Measurements from ENCODE around the gene NANOS3.
A peak's percentile ranks its signal among the peaks of the same experiment; 100 is the strongest.

NANOS3 gene

DNA sequence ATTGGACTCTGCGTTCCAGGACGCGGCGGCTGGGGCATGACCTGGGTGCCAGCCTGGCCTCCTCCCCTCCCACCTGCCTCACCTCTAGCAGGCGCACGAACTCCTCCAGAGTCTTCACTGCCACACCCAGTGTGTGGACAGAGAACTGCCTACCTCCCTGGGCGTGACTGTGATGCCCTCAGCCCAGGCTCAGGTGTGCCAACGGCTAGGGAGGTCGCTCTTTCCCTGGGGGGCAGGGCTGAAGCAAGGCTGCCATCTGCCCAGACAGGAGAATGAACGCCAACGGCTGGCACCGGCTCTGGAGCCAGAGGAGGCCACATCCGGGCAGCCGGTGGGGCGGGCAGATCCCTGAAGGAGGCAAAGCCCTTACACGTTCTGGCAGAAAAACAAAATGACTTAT lies 11.3 kb downstream of the NANOS3 start:
- H3K27me3 ChIP-seq (ENCODE audit: control insufficient read depth in 3 of 3, insufficient read depth in 3 of 3, low read depth in 1 of 3, low read length in 3 of 3): no peaks in the 10 kb centered on the region
- H4K91ac ChIP-seq (ENCODE audit: low read depth, low read length, poor library complexity): no peak overlapping the region
- H2AFZ ChIP-seq (ENCODE audit: low read length): no peak overlapping the region
- no peak overlapping the region for H3K4ac ChIP-seq (ENCODE audit: low read length)
- no peaks in the 10 kb centered on the region for H3K79me1 ChIP-seq (ENCODE audit: low read depth, low read length)
- H3K9me3 ChIP-seq (replicated peaks in 1 of 2; ENCODE audit: control insufficient read depth in 2 of 2, insufficient read depth in 1 of 2, low read depth in 1 of 2, low read length in 2 of 2): no peaks in the 10 kb centered on the region
- H2BK5ac ChIP-seq (ENCODE audit: low read length): no peak overlapping the region
- H3K4me2 ChIP-seq (ENCODE audit: insufficient read depth, low read length, poor library complexity, severe bottlenecking): no peak overlapping the region
- peak overlapping the region; percentile 46 for H3K18ac ChIP-seq (ENCODE audit: low read length)
- no peaks in the 10 kb centered on the region for H3K4me1 ChIP-seq (ENCODE audit: control insufficient read depth in 2 of 2, insufficient read depth in 1 of 2, low read depth in 1 of 2, low read length in 2 of 2)
- H2BK12ac ChIP-seq (ENCODE audit: low read length): peak overlapping the region; percentile 53
- no peak overlapping the region for H3K27ac ChIP-seq (replicated peaks; ENCODE audit: low read length)
- H3K36me3 ChIP-seq (replicated peaks in 1 of 2; ENCODE audit: control insufficient read depth in 2 of 2, insufficient read depth in 2 of 2, low read length in 2 of 2): no peaks in the 10 kb centered on the region
- peak overlapping the region; percentile 58 for H4K8ac ChIP-seq (ENCODE audit: low read depth, low read length)
- H2BK120ac ChIP-seq (ENCODE audit: low read depth, low read length): no peak overlapping the region
- DNase-seq (ENCODE audit: low spot score): no peak
- H3K14ac ChIP-seq (ENCODE audit: low read length): no peak overlapping the region
- no peak overlapping the region for H3K4me3 ChIP-seq (ENCODE audit: low read length in 2 of 2)
- no peak overlapping the region for H2AK5ac ChIP-seq (ENCODE audit: low read depth, low read length)
- no CpG with 5 or more reads among the region's 16 CpGs for WGBS, 2 donors (ENCODE audit: extremely low coverage in 2 of 2, insufficient read length in 2 of 2, insufficient replicate concordance in 1 of 2)
- H3K9ac ChIP-seq (ENCODE audit: low read depth, low read length, poor library complexity): no peak overlapping the region
- no peak overlapping the region for H2BK15ac ChIP-seq (ENCODE audit: low read length)
- no peak overlapping the region for H3K23ac ChIP-seq (ENCODE audit: low read depth, low read length, poor library complexity)

DNA sequence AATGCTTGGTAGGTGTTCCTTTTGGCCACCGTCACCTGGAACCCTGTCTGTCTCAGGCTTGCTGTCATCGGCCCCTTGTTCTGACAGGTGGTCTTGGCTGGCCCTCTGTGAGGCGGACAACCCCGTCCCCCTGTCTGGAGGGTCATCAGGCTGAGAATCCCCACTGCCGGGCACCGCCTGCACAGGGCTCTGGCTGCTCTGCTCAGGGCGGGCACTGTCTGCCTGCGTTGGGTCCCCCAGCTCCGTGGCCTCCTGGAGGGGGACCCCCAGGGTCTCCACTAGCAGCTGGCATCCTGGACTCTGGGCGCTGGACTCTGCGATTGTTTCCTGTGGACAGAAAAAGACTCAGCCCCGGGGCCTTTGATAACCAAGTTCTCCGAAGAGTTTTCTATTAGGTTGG lies 13.2 kb downstream of the NANOS3 start:
- no peak overlapping the region for H3K27ac ChIP-seq (replicated peaks; ENCODE audit: low read length)
- no peak overlapping the region for H3K23ac ChIP-seq (ENCODE audit: low read depth, low read length, poor library complexity)
- H2BK15ac ChIP-seq (ENCODE audit: low read length): peak overlapping the region; percentile 6
- H3K9ac ChIP-seq (ENCODE audit: low read depth, low read length, poor library complexity): peak overlapping the region; percentile 40
- no peaks in the 10 kb centered on the region for H3K27me3 ChIP-seq (ENCODE audit: control insufficient read depth in 3 of 3, insufficient read depth in 3 of 3, low read depth in 1 of 3, low read length in 3 of 3)
- no peak overlapping the region for H4K91ac ChIP-seq (ENCODE audit: low read depth, low read length, poor library complexity)
- no peak overlapping the region for H4K8ac ChIP-seq (ENCODE audit: low read depth, low read length)
- H2BK120ac ChIP-seq (ENCODE audit: low read depth, low read length): no peak overlapping the region
- no peak overlapping the region for H3K4ac ChIP-seq (ENCODE audit: low read length)
- H2AFZ ChIP-seq (ENCODE audit: low read length): no peak overlapping the region
- H3K9me3 ChIP-seq (replicated peaks in 1 of 2; ENCODE audit: control insufficient read depth in 2 of 2, insufficient read depth in 1 of 2, low read depth in 1 of 2, low read length in 2 of 2): no peaks in the 10 kb centered on the region
- peak overlapping the region; percentile 13 for H3K18ac ChIP-seq (ENCODE audit: low read length)
- H3K4me1 ChIP-seq (ENCODE audit: control insufficient read depth in 2 of 2, insufficient read depth in 1 of 2, low read depth in 1 of 2, low read length in 2 of 2): no peaks in the 10 kb centered on the region
- no peaks in the 10 kb centered on the region for H3K79me1 ChIP-seq (ENCODE audit: low read depth, low read length)
- H3K4me2 ChIP-seq (ENCODE audit: insufficient read depth, low read length, poor library complexity, severe bottlenecking): no peak overlapping the region
- no peak for DNase-seq (ENCODE audit: low spot score)
- no peak overlapping the region for H3K4me3 ChIP-seq (ENCODE audit: low read length in 2 of 2)
- whole genome bisulfite sequencing, 2 donors (ENCODE audit: extremely low coverage in 2 of 2, insufficient read length in 2 of 2, insufficient replicate concordance in 1 of 2): no CpG with 5 or more reads among the region's 13 CpGs
- peak overlapping the region; percentile 36 for H2AK5ac ChIP-seq (ENCODE audit: low read depth, low read length)
- no peaks in the 10 kb centered on the region for H3K36me3 ChIP-seq (replicated peaks in 1 of 2; ENCODE audit: control insufficient read depth in 2 of 2, insufficient read depth in 2 of 2, low read length in 2 of 2)
- H2BK12ac ChIP-seq (ENCODE audit: low read length): no peak overlapping the region
- peak overlapping the region; percentile 24 for H2BK5ac ChIP-seq (ENCODE audit: low read length)
- H3K14ac ChIP-seq (ENCODE audit: low read length): no peak overlapping the region

DNA sequence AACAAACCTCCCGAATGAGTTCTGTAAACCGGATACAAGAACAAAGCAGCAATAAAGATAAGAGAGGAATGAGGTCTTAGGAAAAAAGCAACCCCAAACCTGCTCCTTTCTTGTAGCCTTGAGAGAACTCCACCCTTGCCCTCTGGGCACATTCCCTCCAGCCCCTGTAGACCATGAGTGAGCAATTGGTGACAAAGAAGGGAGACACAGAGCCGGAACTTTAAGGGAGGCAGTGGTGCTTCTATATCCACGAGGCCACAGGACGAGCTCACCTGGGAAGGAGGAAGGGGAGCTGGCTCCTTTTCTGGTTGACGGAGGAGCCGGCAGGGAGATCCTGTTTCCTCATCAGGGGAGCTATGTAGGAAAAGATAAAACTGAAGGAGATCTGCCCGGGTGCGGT lies 15.9 kb downstream of the NANOS3 start:
- Histone ChIP-seq H4K91ac (ENCODE audit: low read depth, low read length, poor library complexity) (no peak overlapping the region), H2BK15ac (ENCODE audit: low read length) (no peak overlapping the region), H3K4me2 (ENCODE audit: insufficient read depth, low read length, poor library complexity, severe bottlenecking) (no peak overlapping the region), H3K27me3 (ENCODE audit: control insufficient read depth in 3 of 3, insufficient read depth in 3 of 3, low read depth in 1 of 3, low read length in 3 of 3) (no peaks in the 10 kb centered on the region), H3K4me3 (ENCODE audit: low read length in 2 of 2) (no peak overlapping the region), H3K9me3 (replicated peaks in 1 of 2; ENCODE audit: control insufficient read depth in 2 of 2, insufficient read depth in 1 of 2, low read depth in 1 of 2, low read length in 2 of 2) (no peaks in the 10 kb centered on the region), H3K36me3 (replicated peaks in 1 of 2; ENCODE audit: control insufficient read depth in 2 of 2, insufficient read depth in 2 of 2, low read length in 2 of 2) (no peaks in the 10 kb centered on the region), H3K4ac (ENCODE audit: low read length) (no peak overlapping the region), H3K23ac (ENCODE audit: low read depth, low read length, poor library complexity) (no peak overlapping the region), H3K14ac (ENCODE audit: low read length) (no peak overlapping the region), H2BK5ac (ENCODE audit: low read length) (no peak overlapping the region), H3K4me1 (ENCODE audit: control insufficient read depth in 2 of 2, insufficient read depth in 1 of 2, low read depth in 1 of 2, low read length in 2 of 2) (no peaks in the 10 kb centered on the region), H3K9ac (ENCODE audit: low read depth, low read length, poor library complexity) (no peak overlapping the region), H3K18ac (ENCODE audit: low read length) (no peak overlapping the region), H2BK12ac (ENCODE audit: low read length) (no peak overlapping the region), H2AK5ac (ENCODE audit: low read depth, low read length) (no peak overlapping the region), H3K79me1 (ENCODE audit: low read depth, low read length) (no peaks in the 10 kb centered on the region), H4K8ac (ENCODE audit: low read depth, low read length) (no peak overlapping the region), H2BK120ac (ENCODE audit: low read depth, low read length) (no peak overlapping the region), H3K27ac (replicated peaks; ENCODE audit: low read length) (no peak overlapping the region), H2AFZ (ENCODE audit: low read length) (no peak overlapping the region)
- DNase-seq (ENCODE audit: low spot score): no peak
- no CpG with 5 or more reads among the region's 9 CpGs for WGBS, 2 donors (ENCODE audit: extremely low coverage in 2 of 2, insufficient read length in 2 of 2, insufficient replicate concordance in 1 of 2)

- Histone ChIP-seq H2BK120ac (ENCODE audit: low read depth, low read length) (no peak overlapping the region), H2BK5ac (ENCODE audit: low read length) (no peak overlapping the region), H2AFZ (ENCODE audit: low read length) (no peak overlapping the region), H3K4me1 (ENCODE audit: control insufficient read depth in 2 of 2, insufficient read depth in 1 of 2, low read depth in 1 of 2, low read length in 2 of 2) (no peaks in the 10 kb centered on the region), H2BK15ac (ENCODE audit: low read length) (no peak overlapping the region), H3K79me1 (ENCODE audit: low read depth, low read length) (no peaks in the 10 kb centered on the region), H3K18ac (ENCODE audit: low read length) (no peak overlapping the region), H3K9me3 (replicated peaks in 1 of 2; ENCODE audit: control insufficient read depth in 2 of 2, insufficient read depth in 1 of 2, low read depth in 1 of 2, low read length in 2 of 2) (no peaks in the 10 kb centered on the region), H2AK5ac (ENCODE audit: low read depth, low read length) (no peak overlapping the region), H3K4me2 (ENCODE audit: insufficient read depth, low read length, poor library complexity, severe bottlenecking) (no peak overlapping the region), H4K8ac (ENCODE audit: low read depth, low read length) (no peak overlapping the region), H3K9ac (ENCODE audit: low read depth, low read length, poor library complexity) (no peak overlapping the region), H3K14ac (ENCODE audit: low read length) (no peak overlapping the region), H2BK12ac (ENCODE audit: low read length) (no peak overlapping the region), H3K36me3 (replicated peaks in 1 of 2; ENCODE audit: control insufficient read depth in 2 of 2, insufficient read depth in 2 of 2, low read length in 2 of 2) (no peaks in the 10 kb centered on the region), H3K27me3 (ENCODE audit: control insufficient read depth in 3 of 3, insufficient read depth in 3 of 3, low read depth in 1 of 3, low read length in 3 of 3) (no peaks in the 10 kb centered on the region), H3K27ac (replicated peaks; ENCODE audit: low read length) (no peak overlapping the region), H3K4me3 (ENCODE audit: low read length in 2 of 2) (no peak overlapping the region), H3K23ac (ENCODE audit: low read depth, low read length, poor library complexity) (no peak overlapping the region), H3K4ac (ENCODE audit: low read length) (no peak overlapping the region), H4K91ac (ENCODE audit: low read depth, low read length, poor library complexity) (no peak overlapping the region)
- no CpG with 5 or more reads among the region's 5 CpGs for WGBS, 2 donors (ENCODE audit: extremely low coverage in 2 of 2, insufficient read length in 2 of 2, insufficient replicate concordance in 1 of 2)
- no peak for DNase-seq (ENCODE audit: low spot score)
Observed at GRCh38 chr19:13894552-13894951, 17.6 kb downstream of the NANOS3 start.

Data from neuronal stem cell (in vitro differentiated cells).